ENCODE data around the gene SLC25A15. TPM values are rescaled to one million over a fixed set of nuclear protein-coding genes. Genes with fewer than 3 reads are reported as not detected.

SLC25A15 gene
- total and polyA plus RNA-seq, 3 donors from 2014 or later, result 22.1 to 42.1 (median 35.7) TPM

DNA sequence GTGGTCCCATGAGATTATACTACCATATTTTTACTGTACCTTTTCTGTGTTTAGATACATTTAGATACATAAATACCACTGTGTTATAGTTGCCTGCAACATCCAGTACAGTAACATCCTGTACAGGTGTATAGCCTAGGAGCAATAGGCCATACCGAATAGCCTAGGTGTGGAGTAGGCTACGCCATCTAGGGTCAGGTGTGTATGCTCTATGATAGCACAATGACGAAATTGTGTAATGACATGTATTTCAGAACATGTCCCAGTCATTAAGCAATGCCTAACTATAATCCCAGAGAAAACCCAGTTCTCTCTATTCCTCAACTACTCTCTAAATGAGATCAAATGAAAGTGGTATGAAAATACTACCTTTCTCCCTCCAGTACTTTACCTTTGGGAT, 3.9 kb downstream of the SLC25A15 start:
- Histone ChIP-seq H3K27ac (no peak overlapping the region), H3K4me3 (no peak overlapping the region), H3K4me1 (no peaks in the 10 kb centered on the region), H3K9me3 (no peaks in the 10 kb centered on the region), H3K27me3 (no peaks in the 10 kb centered on the region), H3K36me3 (ENCODE audit: low read depth, missing control alignments) (no peaks in the 10 kb centered on the region)
- 96 to 98% methylated on average over 3 of the region's 3 CpGs for WGBS, 2 donors
- no peak for TF ChIP-seq POLR2A (IDR thresholded peaks at IDR 0.05)
- TF ChIP-seq, protein P1, sequence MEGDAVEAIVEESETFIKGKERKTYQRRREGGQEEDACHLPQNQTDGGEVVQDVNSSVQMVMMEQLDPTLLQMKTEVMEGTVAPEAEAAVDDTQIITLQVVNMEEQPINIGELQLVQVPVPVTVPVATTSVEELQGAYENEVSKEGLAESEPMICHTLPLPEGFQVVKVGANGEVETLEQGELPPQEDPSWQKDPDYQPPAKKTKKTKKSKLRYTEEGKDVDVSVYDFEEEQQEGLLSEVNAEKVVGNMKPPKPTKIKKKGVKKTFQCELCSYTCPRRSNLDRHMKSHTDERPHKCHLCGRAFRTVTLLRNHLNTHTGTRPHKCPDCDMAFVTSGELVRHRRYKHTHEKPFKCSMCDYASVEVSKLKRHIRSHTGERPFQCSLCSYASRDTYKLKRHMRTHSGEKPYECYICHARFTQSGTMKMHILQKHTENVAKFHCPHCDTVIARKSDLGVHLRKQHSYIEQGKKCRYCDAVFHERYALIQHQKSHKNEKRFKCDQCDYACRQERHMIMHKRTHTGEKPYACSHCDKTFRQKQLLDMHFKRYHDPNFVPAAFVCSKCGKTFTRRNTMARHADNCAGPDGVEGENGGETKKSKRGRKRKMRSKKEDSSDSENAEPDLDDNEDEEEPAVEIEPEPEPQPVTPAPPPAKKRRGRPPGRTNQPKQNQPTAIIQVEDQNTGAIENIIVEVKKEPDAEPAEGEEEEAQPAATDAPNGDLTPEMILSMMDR (IDR thresholded peaks at IDR 0.05), result no peak
- DNase-seq, result no peak
- intact Hi-C loops (cut with DNase I; ENCODE audit: low total_unique reads), result no loop called here

GRCh38 chr13:40794414-40795368, 5.3 kb downstream of the SLC25A15 start:
- no peak for DNase-seq
- Histone ChIP-seq H3K4me1 (no peaks in the 10 kb centered on the region), H3K27me3 (no peaks in the 10 kb centered on the region), H3K4me3 (no peak overlapping the region), H3K27ac (no peak overlapping the region), H3K36me3 (ENCODE audit: low read depth, missing control alignments) (no peaks in the 10 kb centered on the region), H3K9me3 (no peaks in the 10 kb centered on the region)
- 91 to 94% methylated on average over 10 to 13 of the region's 13 CpGs for WGBS, 2 donors
- intact Hi-C loops (cut with DNase I; ENCODE audit: low total_unique reads), result no loop called here
- TF ChIP-seq, protein P1 (IDR thresholded peaks at IDR 0.05), result no peak
- no peak for TF ChIP-seq POLR2A (IDR thresholded peaks at IDR 0.05)

GRCh38 chr13:40796649-40797048, 7.2 kb downstream of the SLC25A15 start:
- H3K36me3 ChIP-seq (ENCODE audit: low read depth, missing control alignments), result no peaks in the 10 kb centered on the region
- intact Hi-C loops (cut with DNase I; ENCODE audit: low total_unique reads), result no loop called here
- WGBS, 2 donors, result 90 to 96% methylated on average over 6 of the region's 6 CpGs

GRCh38 chr13:40798380-40798779, 9.0 kb downstream of the SLC25A15 start:
- 92 to 94% methylated on average over 9 of the region's 9 CpGs for WGBS, 2 donors
- no peak for DNase-seq
- intact Hi-C loops (cut with DNase I; ENCODE audit: low total_unique reads), result no loop called here
- Histone ChIP-seq H3K36me3 (ENCODE audit: low read depth, missing control alignments) (no peaks in the 10 kb centered on the region), H3K27me3 (no peaks in the 10 kb centered on the region), H3K4me3 (no peak overlapping the region), H3K27ac (no peak overlapping the region), H3K4me1 (no peaks in the 10 kb centered on the region), H3K9me3 (no peaks in the 10 kb centered on the region)
- TF ChIP-seq, protein P1 (IDR thresholded peaks at IDR 0.05), result no peak
- no peak for TF ChIP-seq POLR2A (IDR thresholded peaks at IDR 0.05)

More at GRCh38 chr13:40796649-40797048, 7.2 kb downstream of the SLC25A15 start:
- no peak overlapping the region for H3K27ac ChIP-seq
- TF ChIP-seq, protein P1 (IDR thresholded peaks at IDR 0.05), result no peak
- no peak for TF ChIP-seq POLR2A (IDR thresholded peaks at IDR 0.05)
- no peak overlapping the region for H3K4me3 ChIP-seq
- no peak for DNase-seq
- H3K27me3 ChIP-seq, result no peaks in the 10 kb centered on the region
- no peaks in the 10 kb centered on the region for H3K9me3 ChIP-seq
- H3K4me1 ChIP-seq, result no peaks in the 10 kb centered on the region

All from testis (tissue), 3 donors.